Fibroblast of skin of left biceps (primary cell): ENCODE results near the gene ACOT12.
A peak's percentile ranks its signal among the peaks of the same experiment; 100 is the strongest.
"Not testable (repeated sequence)": the region's sequence is repeated elsewhere in the genome, so short reads cannot be mapped to it uniquely, and the experiment has no call there.

Source experiments
- DNase-seq, 2 experiments: peaks; one replicate each; pipeline ENCODE4 v3.0.0-alpha.2; 2013; ENCODE audit warnings: low read depth in 2 of 2

ACOT12 gene

DNA sequence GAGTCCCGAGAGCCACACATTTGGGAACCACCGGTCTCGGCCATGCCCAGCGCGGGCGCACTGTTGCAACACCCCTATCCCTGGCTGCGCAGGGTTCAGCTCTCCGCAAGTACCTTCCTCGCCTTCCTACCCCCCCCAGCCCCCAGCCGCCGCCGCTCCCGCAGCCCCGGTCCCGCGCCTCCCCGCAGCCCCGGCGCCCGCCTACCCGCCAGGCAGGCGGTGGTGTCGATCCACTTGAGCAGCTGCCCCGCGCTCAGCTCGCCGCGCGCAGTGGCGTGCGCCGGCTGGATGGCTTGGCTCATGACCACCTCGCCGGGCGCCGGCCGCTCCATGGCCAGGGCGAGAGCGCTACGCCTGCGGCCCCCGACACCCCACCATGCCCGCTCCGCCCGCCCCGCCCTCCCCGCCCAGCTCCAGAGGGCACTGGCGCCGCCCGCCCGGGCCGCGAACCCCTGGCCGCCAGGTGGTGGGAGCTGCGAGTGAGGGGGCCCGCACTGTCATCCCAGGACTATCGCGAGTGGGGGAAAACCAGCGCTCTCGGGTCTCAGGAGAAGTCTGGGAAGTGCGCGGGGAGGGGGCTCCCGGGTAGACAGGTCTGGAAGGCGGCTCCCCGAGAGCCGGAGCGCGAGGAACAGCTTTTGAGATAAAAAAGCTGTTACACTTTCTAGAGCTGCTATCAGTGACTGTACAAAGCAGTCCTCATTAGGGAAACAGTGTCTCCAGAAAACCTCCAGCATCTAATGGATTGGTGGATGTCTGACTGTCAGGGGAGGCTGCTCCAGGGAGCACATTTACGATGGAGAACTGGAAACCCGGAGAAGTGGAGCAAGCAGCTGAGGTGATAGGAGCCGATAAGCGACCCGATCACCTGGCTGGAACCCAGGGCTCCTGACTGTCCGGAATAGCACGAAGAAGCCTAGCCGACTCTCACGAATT is at the start of gene ACOT12:
Gene ACOT12 (minus strand): TSS at position 352 of the 936 bp plus-strand sequence. CDS start 20 bp downstream, at position 332.
- DNase-seq, result no peak

DNA sequence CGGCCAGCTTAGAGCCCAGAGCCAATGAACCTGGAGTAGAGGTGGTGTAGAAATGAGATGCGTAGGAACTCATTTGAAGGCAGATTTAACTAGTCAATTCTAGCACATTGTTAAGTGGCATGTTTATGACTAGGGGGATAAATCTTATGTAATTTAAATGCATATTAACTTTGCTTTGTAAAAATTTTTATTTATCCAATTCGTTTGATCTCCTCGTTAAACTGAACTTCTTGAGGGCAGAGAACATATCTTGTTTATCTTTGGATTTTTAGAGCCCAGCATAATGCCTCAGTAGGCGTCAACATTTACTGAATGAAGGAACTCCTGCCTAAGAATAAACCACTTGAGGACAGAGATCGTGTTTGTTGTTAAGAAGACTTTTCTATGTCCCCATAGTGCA is 41.1 kb upstream of the ACOT12 start:
- no peak for DNase-seq

DNA sequence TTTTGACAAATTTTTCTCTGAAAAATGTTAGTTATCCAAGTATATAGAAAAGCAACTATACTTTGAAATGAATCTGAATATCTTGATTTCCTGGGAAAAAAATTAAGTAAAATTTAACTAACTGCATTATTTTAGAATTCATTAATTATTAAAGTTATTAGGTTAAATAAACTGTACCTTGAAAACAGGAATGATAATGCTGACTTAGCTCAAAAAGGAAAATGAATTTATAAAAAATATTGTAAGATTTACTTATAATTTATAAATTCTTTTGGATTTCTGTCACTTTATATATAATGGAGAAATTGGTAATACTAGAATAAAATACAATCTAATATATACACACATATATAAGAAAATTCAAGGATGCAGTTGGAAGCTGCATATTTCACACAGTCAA is 36.1 kb upstream of the ACOT12 start:
- DNase-seq, result no peak

DNA sequence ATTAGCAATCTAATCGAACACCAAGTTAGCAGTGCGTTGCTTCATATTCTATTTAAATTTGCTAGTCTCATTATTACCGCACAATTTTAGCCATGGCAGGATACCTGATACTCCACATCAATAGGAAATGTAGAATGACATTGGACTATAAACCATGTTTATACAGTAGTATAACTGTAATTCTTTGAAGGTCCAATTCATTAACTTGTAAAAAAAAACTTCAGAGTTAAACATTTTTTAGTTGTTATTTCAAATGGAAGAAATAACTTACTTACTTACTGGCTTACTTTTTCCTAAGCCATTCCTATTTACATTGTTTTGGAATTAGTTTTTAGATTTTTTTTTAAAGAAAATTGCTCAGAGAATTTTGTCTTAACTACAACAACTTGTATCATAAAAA is 35.4 kb upstream of the ACOT12 start:
- no peak for DNase-seq

DNA sequence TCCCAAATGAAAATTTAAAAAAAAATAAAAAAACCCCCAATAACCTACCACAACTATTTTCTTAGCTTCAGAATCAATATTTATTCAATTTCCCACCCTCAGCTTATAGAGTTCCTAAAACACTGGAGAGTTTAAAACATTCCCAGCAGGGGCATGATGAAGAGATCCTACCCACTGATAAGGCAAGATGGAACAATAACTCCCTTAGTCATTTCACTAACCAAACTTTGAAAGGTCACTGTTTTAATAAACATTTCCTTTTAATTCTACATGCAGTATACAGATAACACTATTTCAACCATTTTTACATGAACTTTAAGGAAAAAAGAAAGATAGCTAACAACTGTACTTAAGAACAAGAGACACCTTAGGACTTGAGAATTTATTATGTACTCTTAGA is 34.9 kb upstream of the ACOT12 start:
- DNase-seq, result no peak

DNA sequence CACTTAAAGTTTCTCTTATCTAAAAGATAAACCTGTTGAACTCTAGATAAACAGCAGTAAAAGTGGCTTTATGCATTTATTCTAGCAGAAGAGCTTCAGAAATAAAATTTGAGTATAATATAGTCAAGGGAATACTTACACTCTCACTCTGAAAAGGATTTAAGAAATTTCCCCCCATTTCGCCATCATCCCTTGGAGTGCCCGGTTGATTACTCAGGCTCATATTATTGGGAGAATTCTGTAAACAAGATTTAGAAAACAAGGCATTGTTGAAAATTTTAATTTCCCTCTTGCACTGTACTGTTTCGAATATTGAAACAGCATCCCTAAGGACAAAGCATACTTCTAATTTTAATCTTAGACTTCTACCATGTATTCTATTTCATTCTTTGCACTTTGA is 34.5 kb upstream of the ACOT12 start:
- DNase-seq, result no peak

DNA sequence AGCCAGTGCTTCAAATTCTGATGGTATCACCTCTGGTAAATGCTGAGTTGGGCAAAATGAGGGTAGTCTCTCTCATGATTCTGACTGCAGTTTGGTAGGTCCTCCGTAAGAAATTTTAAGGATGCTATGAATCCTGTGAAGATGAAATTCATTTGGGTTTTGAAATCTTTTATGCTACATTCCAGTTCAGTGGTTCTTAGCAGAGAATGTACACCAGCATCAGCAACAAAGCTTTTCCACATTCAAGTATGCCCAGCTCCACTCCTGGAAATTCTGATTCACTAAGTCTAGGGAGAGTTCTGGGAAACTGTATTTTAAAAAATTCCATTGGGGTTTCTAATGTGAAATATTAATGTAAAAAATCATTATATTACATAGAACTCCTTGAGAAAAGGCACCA is 33.6 kb upstream of the ACOT12 start:
- DNase-seq, result no peak

DNA sequence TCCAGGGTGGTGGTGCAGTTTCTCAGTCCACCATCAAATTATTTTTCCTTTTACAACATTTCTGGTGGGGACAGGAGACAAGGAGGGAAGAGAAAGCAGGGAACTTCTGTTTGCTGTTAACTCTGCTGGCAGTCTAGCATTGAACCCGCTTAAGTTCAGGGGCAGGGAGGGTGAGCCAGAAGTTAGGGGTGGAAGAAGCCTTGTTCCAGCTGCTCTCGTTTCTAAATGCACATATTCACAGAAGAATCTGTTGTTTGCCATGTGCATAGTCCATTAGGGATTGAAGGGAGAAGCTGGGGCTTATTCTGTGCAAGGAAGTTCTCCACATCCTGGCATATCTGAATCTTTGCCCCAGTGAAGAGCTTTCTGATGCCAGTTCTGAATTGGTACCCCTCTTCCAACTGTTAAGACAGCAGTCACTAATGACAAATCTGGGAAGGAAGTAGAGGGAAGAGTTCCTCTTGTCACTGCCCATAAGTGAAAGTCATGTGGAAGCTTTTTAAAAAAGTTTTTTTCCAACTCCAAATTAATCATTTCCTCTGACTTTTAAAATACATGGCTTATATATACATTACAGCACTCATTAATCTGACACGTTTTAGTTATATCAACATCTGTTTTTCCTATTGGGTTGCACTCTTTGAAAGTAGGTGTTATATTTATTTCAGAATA is 32.6 kb upstream of the ACOT12 start:
- no peak for DNase-seq

DNA sequence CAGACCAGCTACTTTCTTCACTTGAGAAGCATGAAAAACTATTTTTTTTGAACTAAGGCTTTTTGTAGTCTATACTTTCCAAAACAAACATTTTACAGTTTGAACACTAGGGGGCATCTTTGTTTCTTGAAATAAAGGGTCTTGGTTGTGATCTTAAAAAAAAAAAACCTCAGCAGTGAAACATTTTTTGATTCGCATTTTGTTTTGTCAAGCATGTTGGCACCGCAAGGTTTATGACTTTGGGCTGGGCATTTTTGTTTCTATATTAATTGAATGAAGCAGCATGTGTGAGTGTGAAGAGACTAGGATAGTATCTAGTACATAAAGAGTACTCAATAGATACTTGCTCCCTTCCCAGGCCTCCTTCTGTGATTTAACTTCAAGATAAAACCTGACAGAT is 31.6 kb upstream of the ACOT12 start:
- no peak for DNase-seq

DNA sequence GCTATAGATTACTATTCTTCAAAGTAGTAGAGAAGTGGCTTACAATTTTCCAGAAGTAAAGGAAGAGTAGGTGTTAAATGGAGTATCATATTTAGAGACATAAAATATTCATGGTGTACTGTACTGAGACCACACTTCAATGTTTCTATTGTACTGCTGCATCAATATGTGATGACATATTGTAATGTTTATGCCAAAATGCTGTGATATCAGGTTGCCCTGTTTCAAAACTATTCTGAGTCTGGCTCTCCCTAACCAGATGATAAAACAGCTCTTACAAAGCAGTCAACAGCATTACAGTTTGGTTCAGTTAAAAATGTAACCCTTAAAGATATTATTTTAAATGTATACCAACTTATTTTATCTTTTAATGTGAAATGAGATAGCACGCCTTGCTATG is 30.8 kb upstream of the ACOT12 start:
- DNase-seq, result no peak

DNA sequence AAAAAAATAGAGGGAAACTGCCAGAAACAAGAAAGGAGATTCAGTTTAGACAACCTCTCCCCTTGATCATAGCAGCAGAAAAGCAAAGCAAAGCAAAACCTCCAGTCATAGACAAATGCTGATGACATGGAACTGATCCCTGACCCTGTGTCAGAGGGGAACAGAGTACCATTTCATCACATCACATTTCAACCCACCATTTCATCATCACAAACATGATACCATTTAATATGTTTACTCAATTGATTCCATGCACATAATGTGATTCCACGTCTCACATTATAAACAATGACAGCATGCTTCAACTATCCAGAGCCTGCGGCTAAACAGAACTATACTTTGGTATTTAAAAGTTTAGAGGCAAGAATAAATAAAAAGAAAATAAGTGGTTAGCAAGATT is 28.7 kb upstream of the ACOT12 start:
- DNase-seq, result no peak

DNA sequence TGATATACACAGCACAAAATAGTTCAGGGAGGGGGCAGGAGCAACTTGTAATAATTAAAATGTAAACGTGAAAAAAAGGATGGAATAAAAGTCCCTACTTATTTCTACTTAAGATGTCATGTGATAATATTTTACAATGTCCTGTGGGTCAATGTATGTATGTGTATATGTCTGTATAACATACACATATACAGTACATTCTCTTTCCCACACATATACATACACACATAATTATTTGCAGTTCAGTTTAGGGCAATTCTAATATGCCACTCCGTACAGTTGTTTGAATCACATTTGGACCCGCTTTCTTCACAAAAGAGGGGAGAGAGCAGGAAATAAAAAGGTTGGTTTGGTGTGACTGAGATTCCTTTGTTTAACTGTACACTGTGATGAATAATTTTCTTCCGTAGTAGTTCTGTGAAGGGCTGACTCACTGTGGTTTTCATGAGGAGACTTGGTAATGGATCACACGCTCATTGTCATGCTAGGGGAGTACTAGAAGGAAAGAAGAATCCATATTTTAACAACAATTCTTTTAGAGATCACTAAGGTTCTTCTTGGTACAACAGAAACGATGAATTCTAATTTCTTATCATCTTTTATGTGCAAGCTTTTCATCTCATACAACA is 26.2 kb upstream of the ACOT12 start:
- DNase-seq, result peak; percentile 62 to 65

DNA sequence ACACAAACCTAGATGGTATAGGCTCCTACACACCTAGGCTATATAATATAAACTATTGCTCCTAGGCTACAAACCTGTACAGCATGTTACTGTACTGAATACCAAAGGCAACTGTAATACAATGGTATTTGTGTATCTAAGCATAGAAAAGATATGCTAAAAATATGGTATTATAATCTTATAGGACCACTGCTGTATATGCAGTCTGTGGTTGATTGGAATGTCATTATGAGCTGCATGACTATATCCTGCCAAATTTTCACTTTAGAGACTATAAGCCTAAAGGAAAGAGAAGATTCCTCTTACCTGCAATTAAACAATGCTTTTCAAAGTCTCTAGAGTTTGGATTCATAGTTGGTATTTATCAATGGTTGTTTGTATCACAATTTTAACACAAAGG is 24.7 kb upstream of the ACOT12 start:
- DNase-seq, result no peak

DNA sequence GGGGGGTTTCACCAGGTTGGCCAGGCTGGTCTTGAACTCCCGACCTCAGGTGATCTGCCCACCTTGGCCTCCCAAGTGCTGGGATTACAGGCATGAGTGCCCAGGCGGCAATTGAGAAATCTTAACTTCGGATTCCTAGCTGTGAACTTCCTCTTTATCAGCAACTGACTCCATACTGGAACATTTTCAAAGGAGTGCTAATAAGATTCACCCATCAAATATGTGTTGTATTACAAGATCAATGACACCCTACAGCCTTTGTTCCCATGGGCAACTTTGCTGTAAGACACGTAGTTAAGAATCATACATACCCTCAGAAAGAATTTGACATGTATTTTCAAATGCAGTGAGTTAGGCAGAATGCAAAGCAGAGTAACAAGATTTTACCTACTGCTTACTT is 23.1 kb upstream of the ACOT12 start:
- DNase-seq, result no peak

DNA sequence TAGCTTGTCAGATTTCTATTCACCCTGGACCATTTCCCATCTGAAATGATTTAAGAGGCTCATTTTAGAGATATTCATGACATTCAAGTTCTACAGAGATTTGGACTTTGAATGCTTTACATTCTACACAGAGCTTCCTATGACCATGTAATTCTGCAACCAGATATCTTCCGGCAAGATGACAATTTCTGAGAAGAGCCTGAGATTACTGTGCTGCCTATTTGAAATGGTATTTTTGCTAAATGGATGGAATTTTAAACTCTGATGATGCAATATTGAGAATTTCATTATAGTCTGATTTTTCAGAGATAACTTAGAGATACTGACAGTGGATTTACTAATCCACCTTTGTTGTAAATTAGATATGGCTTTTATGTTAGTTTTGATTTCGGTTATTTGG is 16.0 kb upstream of the ACOT12 start:
- no peak for DNase-seq

DNA sequence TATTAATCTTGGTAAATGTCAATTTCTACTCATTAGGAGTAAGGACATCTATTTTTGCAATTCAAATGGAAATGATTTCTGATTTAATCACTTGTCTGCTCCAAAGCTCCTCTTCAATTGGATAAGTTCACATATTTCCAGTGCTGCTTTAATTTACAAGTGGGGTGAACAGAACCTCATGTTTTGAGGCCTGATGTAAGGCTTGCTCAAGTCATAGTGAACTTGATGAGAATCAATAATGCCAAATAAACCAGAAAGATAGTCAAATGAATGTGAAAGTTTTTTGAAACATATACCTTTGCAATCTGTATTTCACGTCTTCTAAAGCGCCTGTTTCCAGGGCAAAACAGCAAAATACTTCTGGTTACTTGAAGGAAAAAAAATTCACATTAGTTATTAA is 15.4 kb upstream of the ACOT12 start:
- no peak for DNase-seq

DNA sequence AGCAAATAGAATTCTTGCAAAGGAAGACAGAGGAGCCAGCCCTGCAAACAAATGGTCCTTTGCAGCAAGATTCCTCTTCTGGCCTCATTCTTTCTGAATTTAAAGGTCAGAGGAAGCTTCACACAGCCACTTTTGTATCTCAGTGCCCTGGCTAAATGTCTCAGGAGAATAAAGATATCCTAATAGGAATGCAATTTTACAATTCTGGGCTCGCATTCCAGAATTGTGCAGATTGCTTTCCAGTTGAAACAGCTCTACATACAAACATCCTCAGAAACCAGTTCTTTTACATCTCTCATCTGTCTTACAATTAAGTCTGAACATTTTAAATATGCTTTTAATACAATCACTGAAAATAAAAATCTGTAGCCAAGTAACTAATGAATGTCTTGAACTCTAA is 14.6 kb upstream of the ACOT12 start:
- no peak for DNase-seq

DNA sequence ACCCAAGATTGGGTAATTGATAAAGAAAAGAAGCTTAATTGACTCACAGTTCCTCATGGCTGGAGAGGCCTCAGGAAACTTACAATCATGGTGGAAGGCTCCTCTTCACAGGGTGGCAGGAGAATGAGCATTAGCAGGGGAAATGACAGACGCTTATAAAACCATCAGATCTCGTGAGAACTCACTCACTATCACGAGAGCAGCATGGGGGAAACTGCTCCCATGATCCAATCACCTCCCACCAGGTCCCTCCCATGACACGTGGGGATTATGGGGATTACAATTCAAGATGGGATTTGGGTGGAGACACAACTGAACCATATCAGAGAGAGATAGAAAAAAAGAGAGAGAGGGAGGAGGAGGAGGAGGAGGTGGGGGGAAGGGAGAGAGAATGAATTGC is 13.9 kb upstream of the ACOT12 start:
- not testable (repeated sequence) for DNase-seq

DNA sequence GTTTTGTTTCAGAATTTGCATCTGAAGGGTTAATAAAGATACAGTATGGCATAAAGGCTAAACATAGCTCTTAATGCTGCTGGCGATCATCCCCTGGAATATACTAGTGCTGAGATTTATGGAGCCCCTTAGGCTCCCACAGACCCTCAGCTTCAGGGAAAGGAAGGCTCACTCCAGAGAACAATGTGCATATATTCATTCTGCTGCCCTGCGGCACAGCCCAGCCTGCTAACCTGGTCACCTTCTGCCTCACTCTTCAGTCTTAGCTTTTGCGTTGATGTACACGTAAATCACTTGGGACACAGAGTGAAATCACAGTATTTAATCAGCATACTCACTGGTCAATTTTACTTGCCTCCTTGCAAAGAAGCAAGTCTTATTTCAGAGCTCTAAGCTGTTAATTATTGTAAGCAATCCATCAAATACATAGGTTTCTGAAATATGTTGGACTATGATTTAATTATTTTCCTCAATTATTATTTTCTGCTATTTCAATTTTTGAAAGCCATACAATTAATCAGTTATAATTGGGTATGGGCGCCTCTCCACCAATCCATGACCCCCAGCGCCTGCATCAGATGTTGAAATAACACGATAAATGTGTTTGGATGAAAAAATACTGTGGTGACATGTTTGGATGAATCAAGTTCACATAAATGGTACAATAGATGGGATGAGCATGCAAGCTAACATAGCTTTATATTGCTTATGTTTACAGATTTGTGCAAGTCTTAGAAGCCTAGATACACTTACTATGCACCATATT is 11.4 kb upstream of the ACOT12 start:
- no peak for DNase-seq

DNA sequence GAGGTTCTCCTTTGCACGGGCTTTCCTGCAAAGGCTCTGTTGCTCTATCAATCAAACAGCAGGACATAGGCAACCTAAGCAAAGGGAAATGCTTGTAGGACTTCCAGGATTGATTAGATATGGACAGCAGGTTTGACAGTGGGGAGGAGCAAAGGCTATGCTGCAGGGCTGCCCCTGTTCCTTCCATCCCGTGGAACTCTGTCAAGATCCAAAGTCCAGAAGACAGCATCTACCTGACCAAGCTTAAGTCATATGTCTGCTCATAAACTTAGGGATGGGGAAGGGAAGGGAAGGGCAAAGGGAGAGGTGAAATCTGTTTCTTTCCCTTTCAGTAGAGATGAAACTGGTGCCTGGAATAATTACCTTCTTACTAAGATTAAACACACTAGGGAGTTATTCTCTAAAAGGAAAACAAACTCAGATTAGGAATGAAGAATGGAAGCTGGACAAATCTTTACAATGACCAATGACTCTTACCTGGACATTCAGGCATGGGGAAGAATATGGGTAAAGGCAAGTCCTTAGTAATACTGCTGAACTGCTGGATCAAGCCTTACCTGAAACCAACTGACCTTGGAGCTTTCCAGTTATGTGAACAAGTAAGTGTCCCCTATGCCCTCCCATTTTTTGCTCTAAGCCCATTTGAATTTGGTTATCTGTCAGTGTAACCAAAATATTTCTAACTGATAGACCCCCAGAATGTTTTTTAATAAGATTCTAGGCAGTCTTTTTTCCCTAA is 8.4 kb upstream of the ACOT12 start:
- DNase-seq, result no peak

DNA sequence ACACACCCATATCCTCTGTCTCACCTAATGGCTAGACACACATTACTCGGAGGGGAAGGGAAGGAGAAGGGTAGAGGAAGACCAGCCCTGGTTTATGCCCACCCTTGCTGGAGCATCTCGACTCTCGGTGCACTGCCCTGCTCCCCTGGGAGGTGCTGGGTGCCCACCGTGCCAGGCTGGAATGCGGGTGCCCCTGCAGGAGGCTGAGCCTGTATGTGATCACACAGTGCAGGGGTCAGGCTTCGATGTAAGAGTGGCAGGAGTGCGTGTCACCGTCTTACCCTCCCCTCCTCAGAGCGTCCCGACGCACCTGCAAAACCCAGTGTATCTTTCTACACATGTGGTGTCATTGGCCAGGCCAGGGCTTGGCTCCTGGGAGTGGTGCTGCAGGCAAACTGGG is 7.3 kb upstream of the ACOT12 start:
- no peak for DNase-seq
